ENCODE data around the gene ZEB1. TPM values are rescaled to one million over a fixed set of nuclear protein-coding genes. Genes with fewer than 3 reads are reported as not detected.

ZEB1 gene
- total and polyA plus RNA-seq, 2 of the 13 experiments (the other 11 are each of a cell fraction or from before 2014, with no cell fraction given) = 9.6 to 18.0 TPM

- no TSS peak for BruUV-seq (replicated peaks)
- FAIRE-seq = no peak
Measured at GRCh38 chr10:31431021-31431420, 112.0 kb downstream of the ZEB1 start.

DNA sequence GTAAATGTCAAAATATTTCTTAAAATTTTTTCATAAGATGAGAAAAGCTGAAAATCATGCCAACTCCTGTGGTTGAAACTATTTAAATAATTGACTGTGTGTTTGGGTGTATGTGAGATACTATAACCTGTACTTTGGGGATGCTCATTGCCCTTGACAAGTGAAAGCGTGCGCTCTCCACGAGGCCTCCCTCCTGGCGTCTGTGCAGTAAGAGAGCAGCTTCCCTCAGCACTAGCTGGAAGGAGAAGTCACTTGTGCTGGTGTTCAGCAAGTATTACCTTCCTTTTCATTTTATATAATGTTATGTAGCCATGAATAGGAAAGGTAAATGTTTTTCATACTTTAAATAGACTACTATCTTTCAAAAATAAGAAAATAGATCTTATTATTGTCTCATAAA lies 118.9 kb downstream of the ZEB1 start:
- Histone ChIP-seq H3K9ac (ENCODE audit: insufficient read depth, low read depth, low read length) (no peak overlapping the region), H2AFZ (ENCODE audit: low read length) (no peak overlapping the region), H4K20me1 (ENCODE audit: insufficient read depth, low read length) (no peaks in the 10 kb centered on the region), H3K27me3 (ENCODE audit: control insufficient read depth in 1 of 2, insufficient read depth in 2 of 2, low read length in 2 of 2) (no peaks in the 10 kb centered on the region), H3K4me2 (ENCODE audit: low read depth, low read length) (no peak overlapping the region), H3K79me2 (ENCODE audit: insufficient read depth, low read length) (peaks cover 8% of the 10 kb centered on the region), H3K36me3 (replicated peaks in 1 of 2; ENCODE audit: control insufficient read depth in 1 of 2, insufficient read depth in 2 of 2, low read length in 2 of 2) (no peaks in the 10 kb centered on the region), H3K9me3 (ENCODE audit: low read length) (no peaks in the 10 kb centered on the region), H3K27ac (ENCODE audit: extremely low read length, insufficient read depth, low read length) (no peak overlapping the region), H3K4me1 (ENCODE audit: insufficient read depth, low read length) (no peaks in the 10 kb centered on the region), H3K4me3 (replicated peaks in 1 of 3; ENCODE audit: insufficient read depth in 1 of 3, low read depth in 2 of 3, low read length in 3 of 3) (no peak overlapping the region)
- intact Hi-C loops (cut with micrococcal nuclease; ENCODE audit: unreplicated experiment) (no loop called here), in situ Hi-C loops (cut with HindIII; ENCODE audit: extremely low pct_ligation_motif_present, low pct_unique_long_range_greater_than_20kb) (no loop called here)
- TF ChIP-seq ZFP62 (CRISPR knock-in tag; IDR thresholded peaks at IDR 0.05) (no peak), JDP2 (CRISPR knock-in tag; IDR thresholded peaks at IDR 0.05; ENCODE audit: borderline replicate concordance) (no peak), NR1H2 (CRISPR knock-in tag; IDR thresholded peaks at IDR 0.05; ENCODE audit: borderline replicate concordance, low read depth) (no peak)
- no peak for DNase-seq (ENCODE audit: low spot score)
- 98% methylated on average over 4 of the region's 4 CpGs for WGBS (ENCODE audit: low lambda C conversion rate)
- BruUV-seq (replicated peaks) = no TSS peak
- no peak for ATAC-seq
- ChIA-PET CTCF (ENCODE audit: low intra/inter-chr PET ratio, low total read pairs) (no interaction called here), POLR2A (no interaction called here)
- FAIRE-seq = no peak

More at GRCh38 chr10:31431021-31431420, 112.0 kb downstream of the ZEB1 start:
- Histone ChIP-seq H4K20me1 (ENCODE audit: insufficient read depth, low read length) (0 out of 2 replicates have a peak, but pooled peaks cover 6% of the 10 kb centered on the region), H3K9me3 (ENCODE audit: low read length) (no peaks in the 10 kb centered on the region), H3K27me3 (ENCODE audit: control insufficient read depth in 1 of 2, insufficient read depth in 2 of 2, low read length in 2 of 2) (no peaks in the 10 kb centered on the region), H3K9ac (ENCODE audit: insufficient read depth, low read depth, low read length) (no peak overlapping the region), H3K36me3 (replicated peaks in 1 of 2; ENCODE audit: control insufficient read depth in 1 of 2, insufficient read depth in 2 of 2, low read length in 2 of 2) (no peaks in the 10 kb centered on the region), H3K79me2 (ENCODE audit: insufficient read depth, low read length) (peaks cover 22% of the 10 kb centered on the region), H2AFZ (ENCODE audit: low read length) (no peak overlapping the region), H3K4me2 (ENCODE audit: low read depth, low read length) (no peak overlapping the region), H3K4me1 (ENCODE audit: insufficient read depth, low read length) (peaks cover 8% of the 10 kb centered on the region), H3K27ac (ENCODE audit: extremely low read length, insufficient read depth, low read length) (no peak overlapping the region), H3K4me3 (replicated peaks in 1 of 3; ENCODE audit: insufficient read depth in 1 of 3, low read depth in 2 of 3, low read length in 3 of 3) (no peak overlapping the region)
- in situ Hi-C loops (cut with HindIII; ENCODE audit: extremely low pct_ligation_motif_present, low pct_unique_long_range_greater_than_20kb) = no loop called here
- ChIA-PET POLR2A (no interaction called here), CTCF (ENCODE audit: low intra/inter-chr PET ratio, low total read pairs) (no interaction called here)
- peak; percentile 77 for ATAC-seq
- intact Hi-C loops (cut with micrococcal nuclease; ENCODE audit: unreplicated experiment) = no loop called here
- DNase-seq (ENCODE audit: low spot score) = peak; percentile 15
- no peak for TF ChIP-seq ATRX (CRISPR knock-in tag; IDR thresholded peaks at IDR 0.05; ENCODE audit: borderline replicate concordance)
- TF ChIP-seq ZEB1 (IDR thresholded peaks at IDR 0.05; ENCODE audit: insufficient replicate concordance, low read depth) = peak; percentile 24
- peak; percentile 50; the same call in 1 of the 2 replicates for TF ChIP-seq ZNF335 (CRISPR knock-in tag; IDR thresholded peaks at IDR 0.05)
